Suprapubic skin (tissue), 4 donors: ENCODE measurements around the gene ADSS2. TPM values are rescaled to one million over a fixed set of nuclear protein-coding genes. Genes with fewer than 3 reads are reported as not detected.

Source experiments
- DNase-seq, 2 donors: peaks; one replicate each; pipeline ENCODE4 v3.0.0-alpha.2; 2019; ENCODE audit warnings: low spot score in 2 of 2
- H3K27ac ChIP-seq: fragments of 200-600 bp; sonication (generic); one replicate; pipeline ENCODE4 v1.5.1; 2019
- H3K27me3 ChIP-seq: fragments of 200-600 bp; sonication (generic); one replicate; pipeline ENCODE4 v1.5.1; 2019
- H3K36me3 ChIP-seq: fragments of 200-600 bp; sonication (generic); one replicate; pipeline ENCODE4 v1.5.1; 2019
- H3K4me1 ChIP-seq: fragments of 200-600 bp; sonication (generic); one replicate; pipeline ENCODE4 v1.5.1; 2019
- H3K4me3 ChIP-seq: fragments of 200-600 bp; sonication (generic); one replicate; pipeline ENCODE4 v1.5.1; 2019; ENCODE audit warnings: mild to moderate bottlenecking
- H3K9me3 ChIP-seq: fragments of 200-600 bp; sonication (generic); one replicate; pipeline ENCODE4 v1.5.1; 2019
- CTCF ChIP-seq, 2 donors: fragments of 200-600 bp in 1 of 2; fragments of 450-650 bp in 1 of 2; sonication (generic) in 1 of 2; IDR thresholded peaks; one replicate each; pipeline ENCODE4 v1.5.1; 2016 to 2019; ENCODE audit warnings: antibody characterized with exemption in 2 of 2, mild to moderate bottlenecking in 1 of 2, moderate library complexity in 1 of 2
- EP300 ChIP-seq: sonication (generic); formaldehyde crosslinking; IDR thresholded peaks from one replicate; pipeline ENCODE4 v1.6.1; 2017; ENCODE audit warnings: antibody characterized with exemption
- POLR2A ChIP-seq, 2 donors: fragments of 450-650 bp; IDR thresholded peaks; one replicate each; pipeline ENCODE4 v1.6.1; 2017; ENCODE audit warnings: antibody characterized with exemption in 2 of 2, mild to moderate bottlenecking in 2 of 2, moderate library complexity in 2 of 2
- POLR2AphosphoS5 ChIP-seq, 3 donors: sonication (generic); formaldehyde crosslinking; IDR thresholded peaks; one replicate each; pipeline ENCODE4 v1.6.1; 2017; ENCODE audit warnings: antibody characterized with exemption in 3 of 3
- WGBS: methylation state at CpG from one replicate; pipeline ENCODE4 v1.1.5; 2018; 5-methylcytosine and 5-hydroxymethylcytosine counted together
- total RNA-seq, 4 donors: library from RNA; depleted of rRNA; stranded (reverse); fragments of >200 nt; gene quantifications; one replicate each; pipeline ENCODE4 v1.1.0, GENCODE V29; 2016

The ADSS2 gene
- total RNA-seq, 4 donors from 2014 or later, result 39.8 to 65.3 (median 52.1) TPM

- H3K36me3 ChIP-seq, result no peaks in the 10 kb centered on the region
- peaks cover 5% of the 10 kb centered on the region for H3K9me3 ChIP-seq
- TF ChIP-seq POLR2A (IDR thresholded peaks at IDR 0.05) (no peak), EP300 (no peak), CTCF (IDR thresholded peaks at IDR 0.05) (no peak), POLR2AphosphoS5 (IDR thresholded peaks at IDR 0.05) (no peak)
- no peak overlapping the region for H3K27ac ChIP-seq
- no peak overlapping the region for H3K4me3 ChIP-seq
- DNase-seq, result no peak
- H3K4me1 ChIP-seq, result no peaks in the 10 kb centered on the region
- 93% methylated on average over 6 of the region's 6 CpGs for WGBS
- H3K27me3 ChIP-seq, result no peaks in the 10 kb centered on the region
These were observed 21.4 kb upstream of the ADSS2 start for GRCh38 chr1:244473059-244473605.

- Histone ChIP-seq H3K27ac (no peak overlapping the region), H3K9me3 (no peaks in the 10 kb centered on the region), H3K4me3 (no peak overlapping the region), H3K36me3 (no peaks in the 10 kb centered on the region), H3K4me1 (peaks cover under 1% of the 10 kb centered on the region), H3K27me3 (no peaks in the 10 kb centered on the region)
- no peak for DNase-seq
- WGBS, result 76% methylated on average over 2 of the region's 2 CpGs
- TF ChIP-seq POLR2AphosphoS5 (IDR thresholded peaks at IDR 0.05), result no peak
- no peak for TF ChIP-seq POLR2A (IDR thresholded peaks at IDR 0.05)
- no peak for TF ChIP-seq EP300
- no peak for TF ChIP-seq CTCF (IDR thresholded peaks at IDR 0.05)
These were observed 15.0 kb upstream of the ADSS2 start for GRCh38 chr1:244466724-244467123.

DNA sequence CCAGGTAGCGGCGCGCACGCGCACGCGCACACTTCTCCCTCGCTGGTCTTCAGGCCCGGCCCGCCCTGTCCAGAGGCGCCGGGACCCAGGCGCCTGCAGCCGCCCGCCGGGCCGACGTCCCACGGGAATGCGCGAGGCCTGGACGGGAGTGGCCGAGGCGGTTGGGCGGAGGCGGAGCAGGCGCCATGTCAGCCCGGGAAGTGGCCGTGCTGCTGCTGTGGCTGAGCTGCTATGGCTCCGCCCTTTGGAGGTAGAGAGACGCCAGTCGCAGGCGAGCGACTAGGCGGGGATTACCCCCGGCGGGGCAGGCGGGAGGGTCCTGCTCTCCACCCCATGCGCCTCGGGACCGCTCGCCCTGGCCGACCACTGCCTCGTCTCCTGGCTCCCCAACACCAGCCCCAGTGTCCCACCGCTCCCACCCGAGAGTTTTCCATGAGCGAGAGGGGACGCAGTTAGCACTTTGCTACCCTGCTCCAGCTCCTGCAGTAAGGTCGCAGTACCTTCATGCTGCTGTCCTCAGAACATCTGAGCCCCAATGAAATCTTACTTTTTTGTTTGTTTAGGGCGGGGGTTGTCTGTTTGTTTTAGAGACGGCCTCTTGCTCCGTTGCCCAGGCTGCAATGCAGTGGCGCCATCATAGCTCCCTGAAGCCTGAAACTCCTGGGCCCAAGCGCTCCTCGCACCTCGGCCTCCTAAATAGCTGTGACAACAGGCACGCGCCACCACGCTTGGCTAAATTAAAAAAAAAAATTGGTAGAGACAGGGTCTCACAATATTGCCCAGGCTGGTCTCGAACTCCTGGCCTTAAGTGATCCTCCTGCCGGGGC lies 9.7 kb upstream of the ADSS2 start, which contains the start of gene CATSPERE:
TSS of gene CATSPERE (plus strand) at position 29 of the 827 bp plus-strand sequence. CDS start at position 186, 157 bp downstream.
- Histone ChIP-seq H3K9me3 (no peaks in the 10 kb centered on the region), H3K27ac (peak within 1 kb of the TSS; percentile 90), H3K4me1 (peaks cover 10% of the 10 kb centered on the region), H3K4me3 (peak within 1 kb of the TSS; percentile 55), H3K27me3 (no peaks in the 10 kb centered on the region), H3K36me3 (no peaks in the 10 kb centered on the region)
- DNase-seq, result peak; percentile 89 to 93
- 27% methylated on average over 39 of the region's 61 CpGs for WGBS
- TF ChIP-seq CTCF (IDR thresholded peaks at IDR 0.05) (no peak), EP300 (no peak), POLR2A (IDR thresholded peaks at IDR 0.05) (peak in 1 of 2 donors; percentile 64), POLR2AphosphoS5 (IDR thresholded peaks at IDR 0.05) (peak in 1 of 3 donors; percentile 23)

DNA sequence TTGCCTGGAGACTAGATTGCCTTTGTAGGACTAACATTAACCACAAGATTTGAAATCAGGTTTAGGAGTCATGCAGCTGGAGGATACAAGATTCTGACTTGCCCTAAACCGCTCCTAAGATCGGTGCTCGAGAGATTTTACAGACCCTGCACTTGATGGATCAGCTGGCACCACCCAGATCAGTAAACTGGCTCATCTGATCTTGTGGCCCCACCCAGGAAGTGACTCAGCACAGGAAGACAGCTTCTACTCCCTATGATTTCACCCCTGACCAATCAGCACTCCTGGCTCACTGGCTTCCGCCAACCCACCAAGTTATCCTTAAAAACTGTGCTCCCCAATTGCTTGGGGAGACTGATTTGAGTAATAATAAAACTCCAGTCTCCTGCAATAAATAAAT lies 8.5 kb upstream of the ADSS2 start:
- no peak for DNase-seq
- Histone ChIP-seq H3K27ac (no peak overlapping the region), H3K36me3 (no peaks in the 10 kb centered on the region), H3K4me1 (peaks cover 10% of the 10 kb centered on the region), H3K27me3 (no peaks in the 10 kb centered on the region), H3K4me3 (no peak overlapping the region), H3K9me3 (no peaks in the 10 kb centered on the region)
- 100% methylated on average over 4 of the region's 4 CpGs for WGBS
- TF ChIP-seq CTCF (IDR thresholded peaks at IDR 0.05), result no peak

- TF ChIP-seq POLR2AphosphoS5 (IDR thresholded peaks at IDR 0.05) (no peak), CTCF (IDR thresholded peaks at IDR 0.05) (no peak), EP300 (no peak), POLR2A (IDR thresholded peaks at IDR 0.05) (no peak)
- Histone ChIP-seq H3K27ac (no peak overlapping the region), H3K9me3 (no peaks in the 10 kb centered on the region), H3K27me3 (no peaks in the 10 kb centered on the region), H3K4me3 (no peak overlapping the region), H3K36me3 (no peaks in the 10 kb centered on the region), H3K4me1 (peaks cover 10% of the 10 kb centered on the region)
- WGBS, result 98% methylated on average over 4 of the region's 4 CpGs
- no peak for DNase-seq
These were observed 7.1 kb upstream of the ADSS2 start for GRCh38 chr1:244458781-244459180.
